Bone marrow (tissue), 2 donors: ENCODE measurements around the gene FAM177A1.
A peak's percentile ranks its signal among the peaks of the same experiment; 100 is the strongest.
"Not testable (repeated sequence)": the region's sequence is repeated elsewhere in the genome, so short reads cannot be mapped to it uniquely, and the experiment has no call there.

Experiments used
- DNase-seq, 2 donors: peaks; one replicate each; lab custom pipeline; 2025; lab: John Stamatoyannopoulos, UW

Gene FAM177A1, protein sequence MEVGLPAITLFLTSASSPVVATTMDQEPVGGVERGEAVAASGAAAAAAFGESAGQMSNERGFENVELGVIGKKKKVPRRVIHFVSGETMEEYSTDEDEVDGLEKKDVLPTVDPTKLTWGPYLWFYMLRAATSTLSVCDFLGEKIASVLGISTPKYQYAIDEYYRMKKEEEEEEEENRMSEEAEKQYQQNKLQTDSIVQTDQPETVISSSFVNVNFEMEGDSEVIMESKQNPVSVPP

DNA sequence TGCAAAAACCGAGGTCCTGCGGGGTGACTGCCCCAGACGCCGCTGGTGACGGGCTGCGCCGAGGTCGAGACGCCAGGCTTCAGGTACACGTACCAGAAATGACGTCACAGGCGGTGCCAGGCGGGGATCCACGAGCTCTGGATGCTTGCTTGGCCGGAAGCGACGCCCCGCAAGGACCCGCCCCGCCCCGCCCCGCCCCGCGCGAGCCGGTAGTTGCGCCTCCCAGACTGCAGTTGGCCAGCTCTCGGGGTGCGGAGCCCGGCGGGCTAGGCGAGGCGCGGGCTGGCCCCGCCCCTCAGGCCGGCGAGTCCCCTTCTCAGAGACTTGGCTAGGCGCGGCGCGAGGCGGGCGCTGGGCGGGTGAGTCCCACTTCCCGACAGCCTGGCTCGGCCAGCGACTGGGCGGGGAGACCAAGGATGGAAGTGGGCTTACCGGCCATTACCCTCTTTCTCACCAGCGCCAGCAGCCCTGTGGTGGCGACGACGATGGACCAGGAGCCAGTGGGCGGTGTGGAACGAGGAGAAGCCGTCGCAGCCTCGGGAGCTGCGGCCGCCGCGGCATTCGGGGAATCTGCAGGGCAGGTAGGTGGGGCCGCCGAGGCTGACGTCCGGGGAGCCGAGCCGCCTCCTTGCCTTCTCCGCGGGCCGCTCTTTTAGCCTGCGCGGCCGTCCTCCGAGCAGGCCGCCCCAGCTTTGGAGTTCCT, at the start of gene FAM177A1:
FAM177A1 (plus strand) TSS at position 225 of the 703 bp plus-strand sequence; CDS start at position 417, 192 bp downstream.
- DNase-seq = peak; percentile 89 to 93

DNA sequence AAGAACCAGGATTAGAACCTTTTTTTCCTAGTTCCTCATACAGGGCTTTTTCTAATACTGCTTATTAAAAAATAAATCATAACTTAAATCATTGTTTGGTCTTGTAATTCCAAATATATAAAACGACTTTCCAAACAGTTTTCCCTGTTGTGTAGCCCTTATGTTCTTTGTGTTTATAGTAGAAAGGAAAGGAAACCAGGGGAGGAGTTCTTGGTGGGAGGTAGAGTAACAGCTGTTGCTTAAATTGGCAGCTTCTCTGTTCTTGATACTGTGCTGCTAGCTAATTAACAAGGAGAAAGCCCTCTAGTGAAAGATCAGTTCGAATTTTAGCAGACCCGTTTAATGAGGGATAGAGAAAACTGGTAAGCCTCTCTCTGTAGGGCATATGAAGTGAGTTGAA, 48.3 kb upstream of the FAM177A1 start:
- no peak for DNase-seq

DNA sequence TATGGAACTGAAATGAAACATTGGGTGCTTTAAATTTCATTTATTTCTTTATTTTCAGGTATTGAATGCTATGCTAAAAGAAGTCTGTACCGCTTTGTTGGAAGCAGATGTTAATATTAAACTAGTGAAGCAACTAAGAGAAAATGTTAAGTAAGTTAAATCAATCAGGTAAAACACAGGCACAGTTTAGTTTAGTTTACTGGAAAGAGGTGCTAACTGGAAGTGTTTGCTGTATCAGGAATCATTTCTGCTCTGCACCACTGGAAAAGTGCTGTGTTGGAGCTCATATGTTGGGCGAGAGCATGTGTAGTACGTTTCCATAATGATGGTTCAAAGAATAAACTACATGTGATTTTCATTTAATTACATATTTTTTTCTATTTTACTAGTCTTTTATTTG, 46.6 kb upstream of the FAM177A1 start:
- DNase-seq = no peak

DNA sequence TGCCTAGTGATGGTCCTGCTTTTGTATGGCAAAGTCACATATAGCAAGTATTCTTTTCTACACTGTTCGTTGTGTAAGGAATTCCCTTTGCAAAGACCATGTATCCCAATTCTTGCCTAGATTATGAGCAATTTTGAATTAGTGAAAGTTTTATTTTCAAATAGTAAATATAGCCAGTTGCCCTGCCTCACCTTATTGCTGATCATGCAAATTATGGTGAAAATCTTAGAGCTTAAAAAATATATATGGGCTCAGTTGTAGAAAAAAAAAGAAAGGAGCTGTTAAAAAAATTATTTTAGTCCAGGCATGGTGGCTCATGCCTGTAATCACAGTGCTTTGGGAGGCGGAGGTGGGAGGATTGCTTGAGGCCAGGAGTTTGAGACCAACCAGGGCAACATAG, 44.5 kb upstream of the FAM177A1 start:
- no peak for DNase-seq

DNA sequence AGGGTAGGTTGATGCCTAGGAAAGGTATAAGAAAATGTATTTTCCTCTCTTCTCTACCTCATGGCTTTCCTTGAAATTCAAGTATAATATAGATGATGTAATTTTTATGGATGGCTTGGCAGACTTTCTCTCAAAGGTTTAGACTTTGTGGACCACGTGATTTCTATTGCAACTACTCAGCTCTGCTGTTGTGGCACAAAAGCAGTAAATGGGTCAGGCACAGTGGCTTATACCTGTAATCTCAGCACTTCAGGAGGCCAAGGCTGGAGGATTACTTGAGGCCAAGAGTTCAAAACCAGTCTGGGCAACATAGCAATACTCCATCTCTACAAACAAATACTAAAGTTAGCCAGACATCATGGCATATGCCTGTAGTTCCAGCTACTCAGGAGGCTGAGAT, 41.2 kb upstream of the FAM177A1 start:
- no peak for DNase-seq

DNA sequence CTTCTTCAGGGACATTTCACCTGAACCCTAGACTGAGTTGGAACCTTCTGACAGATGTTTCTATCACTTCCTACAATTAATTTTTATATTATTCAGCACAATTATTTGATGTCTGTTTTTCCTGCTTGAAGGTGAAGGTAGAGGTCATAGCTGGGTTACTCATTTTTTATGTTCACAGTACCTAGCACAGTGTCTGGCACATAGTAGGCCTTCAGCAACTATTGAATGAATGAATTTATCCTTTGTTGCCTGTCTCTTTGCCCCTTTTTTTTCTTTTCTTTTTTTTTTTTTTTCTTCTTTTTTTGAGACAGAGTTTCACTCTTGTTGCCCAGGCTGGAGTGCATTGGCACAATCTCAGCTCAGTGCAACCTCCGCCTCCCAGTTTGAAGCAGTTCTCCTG, 29.5 kb upstream of the FAM177A1 start:
- DNase-seq = no peak

DNA sequence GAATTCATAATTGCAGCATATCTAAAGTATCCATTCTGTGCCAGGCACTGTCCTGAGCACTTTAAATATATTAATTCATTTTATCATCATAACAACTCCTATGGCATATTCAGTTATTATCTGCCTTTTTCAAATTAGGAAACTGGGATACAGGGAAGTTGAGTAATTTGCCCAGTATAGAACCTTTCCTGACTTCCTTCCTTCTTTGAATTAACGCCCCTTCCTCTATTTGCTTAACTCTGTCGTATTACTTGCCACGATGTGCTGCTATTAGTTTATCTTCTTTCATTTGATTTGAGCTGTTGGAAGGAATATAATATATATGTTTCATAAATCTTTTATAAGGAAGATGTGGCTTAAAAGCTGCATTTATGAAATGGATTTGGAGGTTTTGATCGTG, 25.4 kb upstream of the FAM177A1 start:
- no peak for DNase-seq

DNA sequence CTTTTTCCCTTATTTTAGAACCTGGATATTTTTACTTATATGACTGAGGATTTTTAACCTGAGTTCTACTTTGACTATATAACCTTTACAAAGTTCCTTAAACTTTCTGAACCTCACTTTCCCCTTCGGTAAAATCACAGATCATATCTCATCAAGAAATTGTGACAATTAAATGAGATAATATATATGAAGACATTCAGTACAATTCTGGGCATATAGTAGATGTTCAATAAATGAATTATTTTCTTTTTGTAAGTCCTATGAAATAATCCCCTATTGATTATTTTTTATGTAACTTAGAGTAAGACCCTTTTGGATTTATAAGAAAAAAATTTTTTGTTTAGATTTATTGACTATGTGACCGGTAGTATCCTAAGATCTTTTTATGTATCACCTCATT, 17.6 kb upstream of the FAM177A1 start:
- DNase-seq = no peak

DNA sequence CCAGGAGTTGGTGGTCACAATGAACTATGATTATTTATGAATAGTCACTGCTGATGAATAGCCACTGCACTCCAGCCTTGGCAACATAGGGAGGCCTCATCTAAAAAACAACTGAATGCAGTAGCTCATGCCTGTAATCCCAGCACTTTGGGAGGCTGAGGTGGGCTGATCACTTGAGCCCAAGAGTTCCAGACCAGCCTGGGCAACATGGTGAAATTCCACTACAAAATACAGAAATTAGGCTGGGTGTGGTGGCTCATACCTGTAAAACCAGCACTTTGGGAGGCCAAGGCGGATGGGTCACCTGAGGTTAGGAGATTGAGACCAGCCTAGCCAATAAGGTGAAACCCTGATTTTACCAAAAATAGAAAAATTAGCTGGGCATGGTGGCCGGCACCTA, 13.5 kb upstream of the FAM177A1 start:
- no peak for DNase-seq

DNA sequence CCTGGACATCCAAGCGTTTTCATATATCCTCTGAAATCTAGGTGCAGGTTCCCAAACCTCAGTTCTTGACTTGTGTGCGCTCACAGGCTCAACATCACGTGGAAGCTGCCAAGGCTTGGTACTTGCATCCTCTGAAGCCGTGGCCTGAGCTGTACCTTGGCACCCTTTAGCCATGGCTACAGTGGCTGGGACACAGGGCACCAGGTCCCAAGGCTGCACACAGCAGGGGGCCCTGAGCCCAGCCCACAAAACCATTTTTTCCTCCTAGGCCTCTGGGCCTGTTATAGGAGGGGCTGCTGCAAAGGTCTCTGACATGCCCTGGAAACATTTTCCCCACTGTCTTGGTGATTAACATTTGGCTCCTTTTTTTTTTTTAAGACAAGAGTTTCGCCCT, 11.6 kb upstream of the FAM177A1 start:
- no peak for DNase-seq

DNA sequence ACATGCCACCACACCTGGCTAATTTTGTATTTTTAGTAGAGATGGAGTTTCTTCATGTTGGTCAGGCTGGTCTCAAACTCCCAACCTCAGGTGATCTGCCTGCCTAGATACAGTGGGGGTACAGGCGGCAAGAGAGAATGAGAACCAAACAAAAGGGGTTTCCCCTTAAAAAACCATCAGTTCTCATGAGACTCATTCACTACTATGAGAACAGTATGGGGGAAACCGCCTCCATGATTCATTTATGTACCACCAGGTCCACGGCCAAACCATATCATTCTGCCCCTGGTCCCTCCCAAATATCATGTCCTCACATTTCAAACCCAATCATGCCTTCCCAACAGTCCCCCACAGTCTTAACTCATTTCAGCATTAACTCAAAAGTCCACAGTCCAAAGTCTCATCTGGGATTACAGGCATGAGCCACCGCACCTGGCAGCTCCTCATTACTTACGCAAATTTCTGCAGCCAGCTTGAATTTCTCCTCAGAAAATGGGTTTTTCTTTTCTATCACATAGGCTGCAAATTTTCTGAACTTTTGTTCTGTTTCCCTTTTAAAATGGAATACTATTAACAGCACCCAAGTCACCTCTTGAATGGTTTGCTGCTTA, 11.0 kb upstream of the FAM177A1 start:
- not testable (repeated sequence) for DNase-seq

DNA sequence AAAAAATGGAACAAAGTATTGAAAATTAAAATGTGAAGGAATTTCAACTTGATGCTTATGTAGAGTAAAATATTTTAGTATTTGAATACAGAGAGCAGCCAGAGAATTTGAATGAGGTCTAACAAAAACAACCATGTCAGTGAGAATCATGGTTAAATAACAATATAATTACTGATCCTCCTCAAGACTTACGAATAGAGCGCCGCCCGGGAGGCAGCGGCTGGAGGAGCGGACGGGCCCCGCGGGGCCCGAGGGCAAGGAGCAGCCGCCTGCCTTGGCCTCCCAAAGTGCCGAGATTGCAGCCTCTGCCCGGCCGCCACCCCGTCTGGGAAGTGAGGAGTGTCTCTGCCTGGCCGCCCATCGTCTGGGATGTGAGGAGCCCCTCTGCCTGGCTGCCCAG, 7.8 kb upstream of the FAM177A1 start:
- DNase-seq = not testable (repeated sequence)

DNA sequence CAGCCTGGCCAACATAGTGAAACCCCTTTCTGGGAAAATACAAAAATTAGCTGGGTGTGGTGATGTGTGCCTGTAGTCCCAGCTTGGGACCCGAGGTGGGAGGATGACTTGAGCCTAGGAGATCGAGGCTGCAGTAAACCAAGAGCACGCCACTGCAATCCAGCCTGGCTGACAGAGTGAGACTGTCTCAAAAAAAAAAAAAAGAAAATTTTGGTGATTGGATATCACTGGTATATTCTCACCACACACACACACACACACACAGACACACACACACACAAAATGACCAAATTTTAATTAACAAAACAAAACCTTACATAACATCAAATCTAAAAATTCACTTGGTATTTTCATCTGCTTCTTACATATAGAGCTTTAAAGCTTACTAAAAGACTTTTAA, 3.4 kb upstream of the FAM177A1 start:
- no peak for DNase-seq

DNA sequence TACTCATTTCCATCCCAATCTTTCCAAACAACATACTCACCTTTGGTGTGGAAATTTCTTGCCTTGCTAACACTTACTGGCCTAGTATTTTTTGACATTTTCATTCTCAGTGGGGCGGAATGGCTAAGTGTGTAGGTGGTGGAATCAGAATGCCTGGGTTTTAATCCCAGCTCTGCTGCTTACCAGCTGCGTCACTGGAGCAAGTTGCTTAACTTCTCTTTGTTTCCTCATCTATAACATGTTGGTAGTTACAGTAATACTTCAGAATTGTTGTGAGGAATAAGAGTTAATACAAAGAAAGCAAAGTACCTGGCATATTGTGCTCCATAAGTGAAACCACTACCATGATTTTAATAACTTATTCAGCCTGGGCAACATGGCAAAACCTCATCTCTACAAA, 3.0 kb upstream of the FAM177A1 start:
- no peak for DNase-seq

DNA sequence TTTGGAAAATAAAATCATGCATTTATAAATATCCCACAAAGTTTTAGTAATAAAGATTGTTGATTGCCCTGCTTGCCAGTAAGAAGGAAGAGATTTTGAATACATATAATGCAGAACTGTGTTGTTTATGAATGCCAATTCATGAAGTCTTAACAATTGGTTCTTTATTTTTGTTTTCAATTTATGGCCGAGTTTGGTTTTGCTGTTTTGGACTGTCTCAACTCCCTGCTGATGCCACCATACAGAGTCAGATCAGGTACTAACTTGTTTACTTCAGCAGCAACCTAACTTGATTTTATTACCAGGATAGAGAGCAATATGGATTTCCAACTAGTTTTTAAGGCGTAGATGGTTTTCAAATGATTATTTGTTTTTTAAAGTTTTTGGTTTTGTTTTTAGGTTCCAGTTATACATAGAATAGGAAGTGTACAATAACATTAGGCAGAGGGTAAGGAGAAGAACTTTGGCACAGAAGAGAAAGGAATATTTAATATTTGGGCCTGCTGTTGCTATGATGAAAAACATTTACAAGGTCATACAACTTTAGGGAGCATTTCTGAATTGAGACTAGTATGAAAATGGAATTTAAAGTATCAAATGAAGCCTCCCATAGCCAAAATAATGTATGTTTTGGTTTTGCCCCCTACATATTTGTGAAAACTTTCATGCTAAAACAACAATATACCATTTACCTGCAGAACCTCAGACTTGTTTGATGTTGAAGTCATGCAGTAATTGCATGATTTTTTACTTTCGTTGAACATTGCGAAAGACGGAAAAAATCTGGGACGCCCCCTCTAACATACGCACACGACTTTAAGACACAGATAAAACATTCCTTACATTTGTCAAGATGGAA, 904 bp upstream of the FAM177A1 start:
- no peak for DNase-seq

DNA sequence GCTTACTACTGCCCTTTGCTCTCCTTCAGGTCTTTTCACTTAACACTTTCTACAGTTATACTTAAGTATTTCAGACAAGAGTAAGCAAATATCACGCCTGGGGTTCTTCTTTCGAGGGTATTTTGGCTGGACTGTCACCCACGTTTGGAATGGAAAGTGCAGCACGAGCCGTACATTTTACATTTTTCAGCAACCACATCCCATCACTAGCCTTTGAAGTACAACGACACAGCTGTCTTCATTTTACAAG, 349 bp upstream of the FAM177A1 start:
- no peak for DNase-seq

DNA sequence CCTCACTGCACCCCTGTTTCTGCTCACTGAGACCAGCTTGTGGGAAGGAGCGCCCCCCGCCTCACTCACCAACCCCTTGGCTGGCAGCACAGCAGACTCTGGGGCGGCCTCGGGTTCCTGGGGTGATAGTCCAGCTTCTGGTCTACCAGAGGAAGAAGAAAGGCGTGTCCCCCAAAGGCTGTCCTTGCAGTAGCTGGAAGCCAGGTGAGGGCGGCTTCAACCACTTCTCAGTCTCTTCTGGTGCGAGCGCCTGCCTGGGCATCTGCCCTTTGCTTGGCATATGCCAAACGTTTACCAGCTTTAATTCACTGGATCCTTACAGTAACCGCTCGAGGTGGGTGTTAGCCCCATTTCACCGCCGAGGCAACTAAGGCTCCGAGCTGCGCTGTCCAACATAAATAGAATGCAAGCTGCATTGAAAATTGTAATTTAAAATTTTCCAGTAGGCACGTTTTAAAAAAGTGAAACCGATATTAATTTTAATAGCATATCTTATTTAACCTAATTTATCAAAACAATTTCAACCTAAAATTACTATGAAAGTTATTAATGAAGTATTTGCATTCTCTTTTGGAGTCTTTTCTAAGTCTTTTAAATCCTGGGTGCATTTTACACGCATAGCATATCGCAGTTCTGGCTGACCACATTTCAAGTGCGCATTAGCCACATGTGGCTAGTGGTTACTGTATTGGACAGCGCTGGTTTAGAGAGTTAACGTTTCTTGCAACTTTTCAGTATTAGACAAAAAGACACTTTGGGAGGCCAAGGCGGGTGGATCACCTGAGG, 872 bp downstream of the FAM177A1 start:
- DNase-seq = peak in 1 of 2 donors; percentile 25

DNA sequence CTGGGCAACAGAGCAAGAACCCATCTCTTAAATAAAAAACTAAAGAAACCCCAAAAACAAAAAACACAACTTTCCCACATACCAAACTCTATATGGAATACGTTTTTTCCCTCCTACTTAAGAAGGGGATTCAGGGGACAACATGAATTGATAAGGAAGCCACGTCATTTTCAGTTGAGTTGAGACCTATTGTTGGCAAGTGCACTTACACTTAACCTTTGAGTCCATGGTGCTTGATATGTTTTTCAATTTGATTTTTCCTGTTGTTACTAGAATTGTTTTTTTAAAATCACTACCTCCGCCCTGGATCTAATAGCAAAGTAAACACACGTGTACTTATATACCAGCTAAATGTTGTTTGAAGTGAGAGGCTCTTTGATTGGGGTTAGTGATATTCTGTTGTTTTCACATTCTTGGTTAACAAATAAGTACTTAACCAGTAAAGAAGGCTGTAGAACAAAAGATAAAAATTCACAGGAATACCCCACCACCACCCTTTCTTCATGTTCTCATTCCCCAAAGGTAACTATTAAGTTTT, 2.0 kb downstream of the FAM177A1 start:
- DNase-seq = no peak

DNA sequence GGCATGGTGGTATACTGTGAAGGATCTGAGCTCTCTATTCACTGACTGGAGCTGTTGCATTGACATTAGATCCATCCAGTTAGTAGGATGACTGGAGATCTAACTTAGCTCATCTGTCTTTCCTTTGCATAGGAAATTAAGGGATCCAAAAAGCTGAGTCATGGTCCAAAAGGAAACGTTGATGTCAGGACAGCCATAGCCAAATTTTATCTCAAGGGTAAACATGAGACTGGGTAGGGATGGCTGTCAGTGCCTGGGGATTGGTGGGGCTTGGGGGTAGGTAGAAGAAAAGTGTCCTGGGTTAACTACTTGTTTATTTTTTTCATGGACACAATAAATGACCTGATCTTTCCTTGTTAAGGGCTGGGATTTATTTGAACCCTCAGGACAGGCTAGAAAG, 4.6 kb downstream of the FAM177A1 start:
- DNase-seq = no peak

DNA sequence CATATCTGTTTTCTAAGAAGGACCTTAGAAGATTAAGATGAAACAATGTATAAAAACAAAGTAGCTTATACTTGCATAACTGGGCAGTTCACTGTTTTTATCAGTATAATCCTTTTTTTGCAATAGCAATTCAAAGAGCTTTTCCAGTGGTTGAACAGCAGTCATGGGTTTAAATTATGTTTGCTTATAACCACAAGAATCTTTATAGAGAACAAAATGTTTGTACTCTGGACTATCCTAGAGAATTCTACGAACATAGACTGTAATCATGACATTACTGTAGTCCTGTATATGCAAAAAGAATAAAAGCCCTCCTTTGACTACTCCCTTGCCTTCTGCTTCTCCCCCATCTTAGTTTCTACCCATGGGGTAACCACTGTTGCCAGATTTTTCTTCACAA, 5.7 kb downstream of the FAM177A1 start:
- no peak for DNase-seq

DNA sequence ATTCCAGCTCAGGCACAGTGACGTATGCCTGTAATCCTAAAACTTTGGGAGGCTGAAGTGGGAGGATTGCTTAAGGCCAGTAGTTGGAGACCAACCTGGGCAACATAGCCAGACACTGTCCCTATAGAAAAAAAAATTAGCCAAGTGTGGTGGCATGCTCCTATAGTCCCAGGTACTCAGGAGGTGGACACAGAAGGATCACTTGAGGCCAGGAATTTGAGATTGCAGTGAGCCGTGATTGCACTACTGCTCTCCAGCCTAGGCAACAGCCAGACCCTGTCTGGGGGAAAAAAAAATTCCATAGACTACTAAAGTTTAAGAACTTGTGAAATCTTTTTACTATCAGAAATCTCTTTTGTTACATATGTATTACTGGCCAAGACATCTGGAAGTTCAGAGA, 6.6 kb downstream of the FAM177A1 start:
- no peak for DNase-seq
